Spleen (tissue), 11 donors: ENCODE results near the gene FRMD7. TPM values are rescaled to one million over a fixed set of nuclear protein-coding genes. Genes with fewer than 3 reads are reported as not detected.

Experiments used
- DNase-seq: peaks from one replicate; pipeline ENCODE4 v3.0.0-alpha.2; 2020
- H3K27ac ChIP-seq, 8 donors: fragments of 200-600 bp; sonication (generic) in 7 of 8; 1 replicate in 4 of 8; 2 replicates in 4 of 8; pipeline versions ENCODE4 v1.5.0 to v1.8.0; 2016 to 2021; ENCODE audit warnings: inconsistent platforms in 4 of 8, mild to moderate bottlenecking in 4 of 8, moderate library complexity in 1 of 8
- H3K27me3 ChIP-seq, 7 donors: fragments of 200-600 bp; sonication (generic) in 6 of 7; replicated peaks in 1 of 7; 1 replicate in 4 of 7; 2 replicates in 3 of 7; pipeline versions ENCODE4 v1.5.0 to v1.8.0; 2016 to 2021; ENCODE audit warnings: inconsistent platforms in 3 of 7, mild to moderate bottlenecking in 1 of 7
- H3K36me3 ChIP-seq, 6 donors: fragments of 200-600 bp; sonication (generic) in 5 of 6; 1 replicate in 4 of 6; 2 replicates in 2 of 6; pipeline versions ENCODE4 v1.5.0 to v1.8.0; 2016 to 2021; ENCODE audit warnings: inconsistent platforms in 2 of 6
- H3K4me1 ChIP-seq, 6 donors: fragments of 200-600 bp; sonication (generic) in 5 of 6; 1 replicate in 3 of 6; 2 replicates in 3 of 6; pipeline versions ENCODE4 v1.5.0 to v1.8.0; 2016 to 2021; ENCODE audit warnings: inconsistent platforms in 3 of 6
- H3K4me3 ChIP-seq, 8 donors: fragments of 200-600 bp; sonication (generic) in 7 of 8; 1 replicate in 4 of 8; 2 replicates in 4 of 8; pipeline versions ENCODE4 v1.5.0 to v1.8.0; 2016 to 2021; ENCODE audit warnings: inconsistent platforms in 4 of 8, mild to moderate bottlenecking in 4 of 8, moderate library complexity in 2 of 8
- H3K9me3 ChIP-seq, 8 donors: fragments of 200-600 bp; sonication (generic) in 7 of 8; 1 replicate in 4 of 8; 2 replicates in 4 of 8; pipeline versions ENCODE4 v1.5.0 to v1.8.0; 2016 to 2021; ENCODE audit warnings: inconsistent platforms in 4 of 8
- POLR2A ChIP-seq, 3 donors: fragments of 450-650 bp; IDR thresholded peaks; one replicate each; pipeline ENCODE4 v1.5.1; 2017; ENCODE audit warnings: antibody characterized with exemption in 3 of 3, mild to moderate bottlenecking in 1 of 3
- POLR2AphosphoS5 ChIP-seq, 3 donors: sonication (generic); formaldehyde crosslinking; IDR thresholded peaks; one replicate each; pipeline ENCODE4 v1.5.1; 2017; ENCODE audit warnings: antibody characterized with exemption in 3 of 3
- WGBS, 5 donors: extraction: QIAGEN DNeasy Blood & Tissue Kit in 3 of 5; methylation state at CpG; one replicate each; pipeline versions ENCODE4 v1.1.5 to v1.1.7; 2013 to 2018; 5-methylcytosine and 5-hydroxymethylcytosine counted together
- intact Hi-C: fragments of 100-400 bp; cut with DNase I; formaldehyde crosslinking; loops from one replicate; pipeline ENCODE4 v1.15.0; 2023; ENCODE audit warnings: low total_unique reads
- polyA plus RNA-seq, 3 donors: library from polyadenylated mRNA; stranded (reverse); fragments of 200-250 nt; gene quantifications; one replicate each; pipeline ENCODE4 v1.2.1, GENCODE V29; 2013
- total RNA-seq, 7 donors: library from RNA; depleted of rRNA in 3 of 7; stranded (reverse); fragments of >200 nt in 3 of 7; fragmentation: NEBNext Ultra II Directional in 4 of 7; extraction: Animal tissue kit (Norgen Biotek cat#: 25700) in 4 of 7; gene quantifications; one replicate each; pipeline versions ENCODE4 v1.1.0 to v1.2.1, GENCODE V29; 2016 to 2021
- TF ChIP-seq, protein P1 (sequence below), 11 experiments: fragments of 200-600 bp in 7 of 11; fragments of 450-650 bp in 4 of 11; sonication (generic) in 4 of 11; IDR thresholded peaks in 8 of 11; conservative IDR thresholded peaks in 3 of 11; 1 replicate in 7 of 11; 2 replicates in 4 of 11; pipeline versions ENCODE4 v1.4.0 to v1.8.0; 2016 to 2021; ENCODE audit warnings: antibody characterized with exemption in 11 of 11, inconsistent platforms in 4 of 11, mild to moderate bottlenecking in 1 of 11
- donor health status: healthy with polysubstance abuse.
- donor health status: DM: no; HTN: no; CAD: no; lungs with moderate emphysema.
- donor health status: DM: no; HTN: no; CAD: no.
- donor health status: Bipolar disorder and iron deficiency.
- donor health status: healthy.
- donor health status: DM: no; HTN: no; CAD: no.
- donor health status: DM: yes; HTN: yes; CAD: no.

FRMD7 gene
- total and polyA plus RNA-seq, 10 donors, result 0.46 TPM; not detected in 9

GRCh38 chrX:132146456-132146855, 18.6 kb upstream of the FRMD7 start:
- H3K27ac ChIP-seq, result no peak overlapping the region
- DNase-seq, result no peak
- H3K27me3 ChIP-seq, result peaks cover 0 to 11% (median 0%) of the 10 kb centered on the region in 7 donors
- H3K4me1 ChIP-seq, result no peaks in the 10 kb centered on the region
- no peaks in the 10 kb centered on the region for H3K36me3 ChIP-seq
- WGBS, 5 donors, result 25 to 71% (median 56%) methylated on average over 1 of the region's 1 CpG
- intact Hi-C loops, result no loop called here
- TF ChIP-seq POLR2AphosphoS5 (IDR thresholded peaks at IDR 0.05), result no peak
- TF ChIP-seq, protein P1, sequence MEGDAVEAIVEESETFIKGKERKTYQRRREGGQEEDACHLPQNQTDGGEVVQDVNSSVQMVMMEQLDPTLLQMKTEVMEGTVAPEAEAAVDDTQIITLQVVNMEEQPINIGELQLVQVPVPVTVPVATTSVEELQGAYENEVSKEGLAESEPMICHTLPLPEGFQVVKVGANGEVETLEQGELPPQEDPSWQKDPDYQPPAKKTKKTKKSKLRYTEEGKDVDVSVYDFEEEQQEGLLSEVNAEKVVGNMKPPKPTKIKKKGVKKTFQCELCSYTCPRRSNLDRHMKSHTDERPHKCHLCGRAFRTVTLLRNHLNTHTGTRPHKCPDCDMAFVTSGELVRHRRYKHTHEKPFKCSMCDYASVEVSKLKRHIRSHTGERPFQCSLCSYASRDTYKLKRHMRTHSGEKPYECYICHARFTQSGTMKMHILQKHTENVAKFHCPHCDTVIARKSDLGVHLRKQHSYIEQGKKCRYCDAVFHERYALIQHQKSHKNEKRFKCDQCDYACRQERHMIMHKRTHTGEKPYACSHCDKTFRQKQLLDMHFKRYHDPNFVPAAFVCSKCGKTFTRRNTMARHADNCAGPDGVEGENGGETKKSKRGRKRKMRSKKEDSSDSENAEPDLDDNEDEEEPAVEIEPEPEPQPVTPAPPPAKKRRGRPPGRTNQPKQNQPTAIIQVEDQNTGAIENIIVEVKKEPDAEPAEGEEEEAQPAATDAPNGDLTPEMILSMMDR (IDR thresholded peaks at IDR 0.05 in 8 of 11, conservative IDR thresholded peaks at IDR 0.05 in 3 of 11), result no peak
- H3K4me3 ChIP-seq, result no peak overlapping the region
- H3K9me3 ChIP-seq, result no peaks in the 10 kb centered on the region

DNA sequence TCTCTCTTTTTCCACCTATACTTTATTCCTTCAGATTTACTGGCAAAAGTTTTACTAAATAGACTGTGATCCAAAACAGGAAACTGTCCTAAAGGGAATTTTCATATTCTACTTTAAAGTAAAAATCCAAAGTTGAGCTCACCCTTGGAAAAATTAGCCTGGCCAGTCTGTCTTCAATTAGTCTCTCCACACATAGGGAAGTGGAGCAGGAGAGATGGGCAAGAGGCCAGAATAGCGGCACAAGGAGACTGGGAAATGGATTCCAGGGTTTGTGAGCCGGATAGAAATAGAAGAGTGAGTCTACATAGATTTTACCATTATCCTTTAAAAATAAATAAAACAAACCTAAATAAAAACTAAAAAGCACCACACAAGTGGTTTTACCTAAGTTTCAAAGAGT, 16.2 kb upstream of the FRMD7 start:
- Histone ChIP-seq H3K27ac (no peak overlapping the region), H3K9me3 (peaks cover 0 to under 1% (median 0%) of the 10 kb centered on the region in 8 donors), H3K4me1 (no peaks in the 10 kb centered on the region), H3K27me3 (peaks cover 0 to 11% (median 0%) of the 10 kb centered on the region in 7 donors), H3K36me3 (no peaks in the 10 kb centered on the region), H3K4me3 (no peak overlapping the region)
- WGBS, 5 donors, result 65 to 85% (median 72%) methylated on average over 2 of the region's 2 CpGs
- intact Hi-C loops, result no loop called here
- DNase-seq, result no peak
- no peak for TF ChIP-seq POLR2AphosphoS5 (IDR thresholded peaks at IDR 0.05)
- no peak for TF ChIP-seq POLR2A (IDR thresholded peaks at IDR 0.05)
- TF ChIP-seq, protein P1 (IDR thresholded peaks at IDR 0.05 in 8 of 11, conservative IDR thresholded peaks at IDR 0.05 in 3 of 11), result no peak

DNA sequence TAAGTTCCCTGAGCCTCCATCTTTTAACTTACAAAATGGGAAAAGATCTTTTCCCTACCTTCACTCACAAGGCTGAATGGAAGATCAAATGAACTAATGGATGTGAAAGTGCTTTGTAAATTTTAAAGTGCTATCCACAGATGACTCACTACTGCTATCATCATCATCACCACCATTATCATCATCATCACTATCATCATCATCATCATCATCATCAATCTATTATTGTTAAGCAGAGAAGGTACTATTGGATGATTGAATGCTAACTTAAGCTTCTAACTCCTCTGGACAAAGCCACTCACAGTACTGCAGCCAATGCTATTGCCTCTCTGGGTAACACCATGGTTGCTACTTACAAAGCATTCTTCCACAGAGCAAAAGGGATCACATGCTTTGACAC, 1.9 kb downstream of the FRMD7 start:
- Histone ChIP-seq H3K27ac (no peak overlapping the region), H3K36me3 (no peaks in the 10 kb centered on the region), H3K27me3 (peaks cover 0 to 4% (median 0%) of the 10 kb centered on the region in 7 donors), H3K9me3 (no peaks in the 10 kb centered on the region), H3K4me1 (no peaks in the 10 kb centered on the region), H3K4me3 (no peak overlapping the region)
- no peak for DNase-seq
- TF ChIP-seq POLR2A (IDR thresholded peaks at IDR 0.05) (no peak), POLR2AphosphoS5 (IDR thresholded peaks at IDR 0.05) (no peak)
- TF ChIP-seq, protein P1 (IDR thresholded peaks at IDR 0.05 in 8 of 11, conservative IDR thresholded peaks at IDR 0.05 in 3 of 11), result no peak
- intact Hi-C loops, result no loop called here

DNA sequence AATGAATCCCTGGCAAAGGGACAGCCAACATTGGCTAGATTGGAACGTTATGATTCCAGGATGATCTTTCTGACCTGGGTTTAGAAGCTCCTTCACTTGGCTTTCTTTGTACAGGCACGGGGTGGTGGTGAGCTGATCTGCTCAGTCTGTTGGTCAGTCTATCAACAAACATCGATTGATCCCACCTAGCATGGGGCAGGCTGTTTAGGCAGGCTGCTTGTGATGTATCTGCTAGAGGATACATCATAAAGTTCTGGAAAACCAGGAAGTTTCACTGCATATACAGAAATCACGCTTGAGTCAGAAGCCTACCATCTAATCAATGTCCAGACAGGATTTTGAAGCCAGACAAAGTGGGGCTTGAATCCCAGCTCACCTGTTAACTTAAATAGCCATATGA, 6.9 kb downstream of the FRMD7 start:
- Histone ChIP-seq H3K4me1 (no peaks in the 10 kb centered on the region), H3K27me3 (peaks cover 0 to 9% (median 0%) of the 10 kb centered on the region in 7 donors), H3K9me3 (no peaks in the 10 kb centered on the region), H3K4me3 (no peak overlapping the region), H3K27ac (no peak overlapping the region), H3K36me3 (no peaks in the 10 kb centered on the region)
- intact Hi-C loops, result no loop called here
- no peak for DNase-seq
- 52 to 86% (median 63%) methylated on average over 4 of the region's 4 CpGs for WGBS, 5 donors
- TF ChIP-seq POLR2AphosphoS5 (IDR thresholded peaks at IDR 0.05), result no peak
